ENCODE measurements around the gene SH3TC2.
A peak's percentile ranks its signal among the peaks of the same experiment; 100 is the strongest.
"Not testable (repeated sequence)": the region's sequence is repeated elsewhere in the genome, so short reads cannot be mapped to it uniquely, and the experiment has no call there.

The SH3TC2 gene

DNA sequence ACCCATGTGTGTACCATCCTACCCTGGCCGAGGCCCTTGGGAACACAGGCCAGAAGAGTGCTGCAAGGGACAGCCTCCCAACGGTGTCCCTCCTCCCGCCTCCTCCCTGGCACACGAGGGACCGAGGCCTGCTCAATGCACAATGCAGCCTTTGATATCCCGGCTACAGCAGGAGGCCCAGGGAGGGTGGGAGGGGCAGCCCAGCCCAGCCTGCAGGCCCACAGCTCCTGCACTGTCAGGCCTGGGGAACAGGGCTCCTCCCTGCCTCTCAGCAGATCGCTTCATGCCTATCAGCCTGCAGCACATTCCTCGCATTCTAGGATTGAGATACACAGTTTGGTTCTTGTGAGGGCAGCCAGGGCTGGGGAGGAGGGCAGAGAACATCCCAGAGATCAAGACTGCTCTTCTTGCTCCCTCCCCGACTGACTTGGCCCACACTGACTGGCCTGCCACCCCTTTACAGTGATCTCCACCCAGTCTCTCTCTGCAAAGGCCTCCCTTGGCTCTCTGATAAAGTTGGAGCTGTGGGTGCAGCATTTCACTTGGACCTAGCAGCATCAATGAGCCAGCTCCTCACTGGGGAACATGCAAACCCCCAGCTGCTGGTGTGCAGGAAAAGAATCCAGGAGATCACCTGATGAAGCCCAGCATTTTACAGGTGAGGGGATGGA, at the start of gene SH3TC2:
Gene SH3TC2 (minus strand): TSS at position 46 of the 671 bp plus-strand sequence. CDS start 40 bp downstream, at position 6.
- no peak for FAIRE-seq

DNA sequence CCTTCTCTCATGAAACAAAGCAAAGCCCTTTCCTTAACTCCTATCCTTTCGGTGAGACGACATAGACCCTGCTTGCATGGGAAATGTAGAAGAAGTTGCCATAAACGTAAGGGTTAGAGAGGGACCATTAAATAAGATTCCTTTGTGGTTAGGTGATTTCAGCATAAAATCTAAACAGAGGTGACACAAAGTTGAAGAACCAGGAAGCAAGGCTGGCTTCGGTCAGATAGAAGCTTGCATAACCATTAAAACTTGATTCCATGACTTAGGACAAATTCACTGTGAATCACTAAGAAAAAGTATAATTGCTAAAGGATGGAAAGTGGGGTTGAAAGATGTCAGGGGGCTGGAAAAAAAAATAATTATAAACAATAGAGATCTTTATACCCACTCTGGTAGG, 47.5 kb upstream of the SH3TC2 start:
- FAIRE-seq (no peak), DNase-seq (ENCODE audit: extremely low spot score, insufficient read length, low read depth) (no peak)

More for the DNA sequence above, at the start of gene SH3TC2:
- DNase-seq (ENCODE audit: extremely low spot score, insufficient read length, low read depth) = no peak

DNA sequence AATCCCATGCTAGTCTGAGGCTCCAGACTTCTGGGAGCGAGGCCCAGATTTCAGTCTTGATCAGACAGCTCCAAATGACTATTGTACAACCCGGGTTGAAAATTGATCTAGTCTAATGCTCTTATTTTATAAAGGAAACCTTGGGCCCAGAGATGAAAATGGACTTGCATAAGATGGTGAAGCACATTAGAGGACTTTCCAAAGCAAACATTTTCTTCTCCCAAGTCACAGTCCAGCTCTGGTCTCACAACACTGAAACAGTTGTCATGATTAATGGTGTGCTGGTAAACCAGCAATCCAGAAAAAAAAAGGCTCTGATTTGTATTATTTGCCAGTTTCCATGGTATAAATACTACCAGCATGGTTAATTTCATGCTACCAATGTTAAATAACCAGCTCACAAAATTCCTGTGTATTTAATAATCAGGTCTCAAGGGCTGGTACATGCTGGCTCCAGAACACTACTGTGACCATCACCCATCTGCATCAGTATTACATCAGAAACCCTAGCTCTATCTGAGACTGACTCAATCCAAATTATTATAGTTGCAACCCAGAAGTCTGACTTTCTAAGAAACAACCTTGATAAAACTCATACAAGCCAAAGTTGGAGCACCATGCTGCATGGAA, 45.9 kb upstream of the SH3TC2 start:
- DNase-seq (ENCODE audit: extremely low spot score, insufficient read length, low read depth) (no peak), FAIRE-seq (no peak)

DNA sequence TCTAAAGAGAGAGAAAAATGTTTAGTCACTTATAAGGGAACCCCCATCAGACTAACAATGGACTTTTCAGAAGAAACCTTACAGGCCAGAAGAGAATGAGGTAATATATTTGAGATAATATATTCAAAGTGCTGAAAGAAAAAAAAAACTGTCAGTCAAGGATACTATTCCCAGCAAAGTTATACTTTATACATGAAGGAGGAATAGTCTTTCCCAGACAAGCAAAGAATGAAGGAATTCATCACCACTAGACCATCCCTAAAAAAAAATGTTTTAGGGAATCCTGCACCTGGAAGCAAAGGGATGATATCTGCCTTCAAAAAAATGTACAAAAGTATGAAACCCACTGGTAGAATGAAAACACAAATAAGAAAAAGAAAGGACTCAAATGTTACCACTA, 37.5 kb upstream of the SH3TC2 start:
- no peak for FAIRE-seq
- no peak for DNase-seq (ENCODE audit: extremely low spot score, insufficient read length, low read depth)

DNA sequence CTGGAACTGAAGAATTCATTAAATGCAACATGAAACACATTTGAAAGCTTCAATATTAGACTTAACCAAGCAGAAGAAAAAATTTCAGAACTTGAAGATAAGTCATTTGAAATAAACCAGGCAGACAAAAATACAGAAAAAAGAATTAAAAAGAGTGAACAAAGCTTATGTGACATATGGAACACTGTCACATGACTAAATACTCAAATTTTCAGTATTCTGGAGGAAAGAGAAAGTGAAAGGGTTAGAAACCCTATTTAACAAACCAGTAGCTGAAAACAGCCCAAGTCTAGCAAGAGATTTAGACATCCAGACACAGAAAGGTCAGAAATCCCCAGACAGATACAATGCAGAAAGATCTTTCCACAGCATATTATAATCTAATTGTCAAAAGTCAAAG, 37.1 kb upstream of the SH3TC2 start:
- DNase-seq (ENCODE audit: extremely low spot score, insufficient read length, low read depth) (no peak), FAIRE-seq (no peak)

DNA sequence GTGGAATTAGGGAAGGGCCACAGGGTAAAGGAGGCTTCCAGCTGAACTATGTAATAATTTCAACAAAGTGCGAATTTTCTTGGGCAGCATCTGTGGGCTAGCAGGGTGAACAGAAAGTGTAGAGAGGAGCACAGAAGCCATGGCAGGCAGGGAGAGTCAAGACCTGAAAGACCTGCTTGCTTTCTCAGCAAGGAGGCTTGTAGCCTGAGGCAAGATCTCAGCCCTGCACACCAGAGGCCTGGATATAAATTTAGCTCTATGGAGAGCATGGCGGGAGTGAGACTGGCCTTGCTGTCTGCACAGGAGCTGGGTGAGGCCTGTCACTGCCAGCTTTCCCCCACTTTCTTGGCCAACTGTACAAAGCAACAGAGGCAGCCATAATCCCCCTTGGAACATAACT, 32.1 kb upstream of the SH3TC2 start:
- no peak for FAIRE-seq
- DNase-seq (ENCODE audit: extremely low spot score, insufficient read length, low read depth) = no peak

DNA sequence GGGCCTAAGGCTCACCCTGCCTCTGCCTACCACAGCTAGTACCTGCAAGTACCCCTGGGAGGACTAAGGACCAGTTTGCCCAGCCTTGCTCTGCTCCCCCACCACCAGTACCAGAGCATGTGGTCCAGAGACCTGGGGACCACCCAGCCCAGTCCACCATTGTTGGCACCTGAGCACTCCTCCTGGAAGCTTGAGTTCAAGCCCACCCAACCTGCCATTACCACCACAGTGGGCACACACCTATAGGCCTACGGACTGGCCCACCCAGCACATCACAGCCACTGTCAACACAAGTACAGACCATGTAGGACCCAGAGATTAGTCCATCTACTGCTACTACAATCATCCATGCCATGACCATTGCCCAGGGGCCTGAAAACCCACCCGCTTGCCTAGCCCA, 30.8 kb upstream of the SH3TC2 start:
- FAIRE-seq = no peak
- no peak for DNase-seq (ENCODE audit: extremely low spot score, insufficient read length, low read depth)

DNA sequence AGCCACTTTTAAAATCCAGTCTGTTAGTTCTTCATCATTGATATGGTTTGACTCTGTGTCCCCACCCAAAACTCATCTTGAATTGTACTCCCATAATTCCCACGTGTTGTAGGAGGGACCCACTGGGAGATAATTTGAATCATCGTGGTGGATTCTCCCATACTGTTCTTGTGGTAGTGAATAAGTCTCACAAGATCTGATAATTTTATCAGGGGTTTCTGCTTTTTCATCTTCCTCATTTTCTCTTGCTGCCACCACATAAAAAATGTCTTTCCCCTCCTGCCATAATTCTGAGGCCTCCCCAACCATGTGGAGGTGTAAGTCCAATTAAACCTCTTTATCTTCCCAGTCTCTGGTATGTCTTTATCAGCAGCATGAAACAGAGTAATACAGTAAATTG, 26.9 kb upstream of the SH3TC2 start:
- FAIRE-seq (no peak), DNase-seq (ENCODE audit: extremely low spot score, insufficient read length, low read depth) (no peak)

DNA sequence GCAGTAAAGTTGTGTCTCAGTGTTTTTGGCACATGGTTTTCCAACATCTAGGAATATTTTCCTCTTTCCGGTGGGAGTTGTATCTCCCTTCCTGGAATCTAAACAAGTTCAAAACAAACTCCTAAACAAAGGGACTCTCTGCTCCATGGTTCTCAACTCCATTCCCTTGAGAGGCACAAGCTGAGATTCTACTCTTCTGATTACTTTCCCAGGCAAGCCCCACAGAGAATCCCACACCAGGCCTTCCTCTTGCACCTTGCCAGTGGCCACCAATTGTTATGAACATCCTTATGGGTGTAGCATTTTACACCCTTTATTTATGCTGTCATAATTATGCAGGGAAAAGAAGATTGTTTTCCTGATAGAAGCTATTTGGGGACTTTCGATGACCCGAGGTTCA, 25.8 kb upstream of the SH3TC2 start:
- DNase-seq (ENCODE audit: extremely low spot score, insufficient read length, low read depth) = no peak
- FAIRE-seq = no peak

DNA sequence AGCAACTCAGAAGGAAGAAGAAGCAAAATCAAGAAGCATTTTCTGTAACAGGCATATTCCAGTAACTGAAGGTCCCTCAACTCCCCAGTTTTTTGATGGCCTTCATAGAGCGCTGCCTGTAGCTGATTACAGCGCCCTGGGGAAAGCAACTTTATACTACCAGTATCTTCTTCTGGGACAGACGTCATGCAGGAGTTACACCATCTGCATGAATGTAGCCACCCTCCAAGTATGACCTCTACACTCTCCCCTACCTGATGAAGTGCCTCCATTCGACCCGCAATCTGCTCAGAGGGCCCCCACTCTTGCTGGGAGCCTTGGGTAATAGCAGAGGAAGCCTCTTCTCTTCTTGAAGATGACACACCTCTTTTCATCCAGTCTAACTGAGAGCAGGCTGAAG, 21.0 kb upstream of the SH3TC2 start:
- no peak for DNase-seq (ENCODE audit: extremely low spot score, insufficient read length, low read depth)
- no peak for FAIRE-seq

DNA sequence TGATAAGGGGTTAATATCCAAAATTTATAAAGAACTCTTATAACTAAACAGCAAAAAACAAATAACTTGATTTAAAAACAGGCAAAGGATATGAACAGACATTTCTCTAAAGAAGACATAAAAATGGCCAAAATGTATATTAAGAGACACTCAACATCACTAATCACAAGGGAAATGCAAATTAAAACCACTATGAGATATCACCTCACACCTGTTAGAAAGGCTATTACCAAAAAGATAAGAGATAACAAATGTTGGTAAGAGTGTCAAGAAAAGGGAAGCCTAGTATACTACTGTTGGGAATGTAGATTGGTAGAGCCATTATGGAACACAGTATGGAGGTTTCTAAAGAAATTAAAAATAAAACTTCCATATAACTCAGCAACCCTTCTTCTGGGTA, 19.4 kb upstream of the SH3TC2 start:
- peak; percentile 53 for FAIRE-seq
- no peak for DNase-seq (ENCODE audit: extremely low spot score, insufficient read length, low read depth)

DNA sequence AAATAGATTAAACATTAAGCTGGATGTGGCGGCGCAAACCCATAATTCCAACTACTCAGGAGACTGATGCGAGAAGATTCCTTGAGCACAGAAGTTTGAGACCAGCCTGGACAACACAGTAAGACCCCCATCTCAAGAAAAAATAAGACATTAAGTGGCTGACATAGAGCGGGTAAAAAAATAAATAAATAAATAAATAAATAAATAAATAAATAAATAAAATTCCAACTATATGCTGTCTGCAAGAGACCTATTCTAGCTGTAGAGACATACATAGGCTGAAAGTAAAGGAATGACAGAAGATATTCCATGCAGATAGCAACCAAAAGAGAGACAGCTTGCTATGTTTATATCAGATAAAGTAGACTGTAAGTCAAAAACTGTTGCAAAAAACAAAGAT, 17.4 kb upstream of the SH3TC2 start:
- DNase-seq (ENCODE audit: extremely low spot score, insufficient read length, low read depth) = no peak
- no peak for FAIRE-seq

DNA sequence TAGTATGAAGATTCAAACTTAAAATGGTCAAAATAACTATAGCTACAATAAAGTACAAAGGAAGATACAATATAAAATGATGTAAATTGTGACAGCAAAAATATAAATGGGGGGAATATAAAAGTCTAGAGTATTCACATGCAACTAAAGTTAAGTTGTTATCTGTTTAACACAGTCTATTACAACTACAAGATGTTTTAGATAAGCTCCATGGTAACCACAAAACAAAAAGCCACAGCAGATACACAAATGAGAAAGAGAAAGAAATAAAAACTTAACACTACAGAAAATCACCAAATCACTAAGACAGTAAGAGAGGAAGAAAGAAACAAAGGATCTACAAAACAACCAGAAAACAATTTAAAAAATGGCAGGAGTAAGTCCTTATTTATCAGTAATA, 17.0 kb upstream of the SH3TC2 start:
- FAIRE-seq (no peak), DNase-seq (ENCODE audit: extremely low spot score, insufficient read length, low read depth) (no peak)

DNA sequence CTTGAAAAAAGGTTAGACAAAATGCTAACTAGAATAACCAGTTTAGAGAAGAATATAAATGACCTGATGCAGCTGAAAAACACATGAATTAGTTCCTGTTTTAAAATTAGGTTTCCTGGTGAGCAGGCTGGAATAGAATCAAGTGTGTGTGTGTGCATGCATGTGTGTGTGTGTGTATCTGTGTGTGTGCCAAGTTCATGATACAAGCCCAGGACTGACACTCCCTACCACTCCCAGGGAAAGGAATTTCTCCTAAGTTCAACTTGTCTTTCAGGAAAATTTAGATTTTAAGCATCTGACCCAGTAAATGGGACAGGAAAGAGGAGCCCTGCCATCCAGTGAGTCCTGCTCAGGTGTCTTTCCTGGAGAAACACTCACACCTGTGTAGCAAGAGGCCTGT, 11.2 kb upstream of the SH3TC2 start:
- not testable (repeated sequence) for FAIRE-seq; DNase-seq (ENCODE audit: extremely low spot score, insufficient read length, low read depth)

DNA sequence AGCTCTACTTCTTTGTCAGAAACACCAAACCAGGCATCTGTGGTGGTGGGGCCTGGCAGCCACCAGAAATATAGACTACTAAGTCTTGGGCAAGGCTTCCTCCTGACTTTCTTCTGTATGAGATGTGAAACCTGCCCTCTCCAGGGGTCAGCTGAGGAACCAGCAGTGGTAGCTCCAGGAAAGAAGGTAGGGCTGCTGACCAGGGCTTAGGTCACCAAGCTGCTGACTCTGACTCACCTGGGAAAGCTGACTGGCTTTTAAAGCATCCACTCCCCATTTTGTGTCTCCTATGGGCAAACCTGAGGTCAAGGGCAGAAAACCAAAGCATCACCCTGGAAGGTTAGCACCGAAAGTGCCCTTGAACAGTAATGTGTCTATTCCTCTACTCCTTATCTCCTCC, 10.4 kb upstream of the SH3TC2 start:
- DNase-seq (ENCODE audit: extremely low spot score, insufficient read length, low read depth) (no peak), FAIRE-seq (no peak)

DNA sequence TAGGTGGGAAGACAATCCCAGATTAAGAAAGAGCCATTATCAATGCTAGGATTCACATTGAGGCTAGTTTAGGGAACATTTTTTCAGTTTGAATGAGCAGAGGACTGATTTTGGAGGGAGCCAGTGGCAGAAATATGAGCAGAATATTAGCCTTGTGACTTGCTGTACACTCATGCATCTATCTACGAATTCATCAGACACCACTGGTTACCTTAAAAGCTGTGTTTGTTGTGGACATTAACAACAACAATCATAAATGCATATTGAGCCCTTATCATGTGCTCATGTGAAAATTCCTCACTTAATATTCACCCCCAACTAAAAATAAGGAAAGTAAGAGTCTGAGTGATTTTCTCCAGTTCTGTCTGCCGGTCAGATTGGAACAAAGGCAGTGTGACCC, 9.9 kb upstream of the SH3TC2 start:
- no peak for FAIRE-seq

DNA sequence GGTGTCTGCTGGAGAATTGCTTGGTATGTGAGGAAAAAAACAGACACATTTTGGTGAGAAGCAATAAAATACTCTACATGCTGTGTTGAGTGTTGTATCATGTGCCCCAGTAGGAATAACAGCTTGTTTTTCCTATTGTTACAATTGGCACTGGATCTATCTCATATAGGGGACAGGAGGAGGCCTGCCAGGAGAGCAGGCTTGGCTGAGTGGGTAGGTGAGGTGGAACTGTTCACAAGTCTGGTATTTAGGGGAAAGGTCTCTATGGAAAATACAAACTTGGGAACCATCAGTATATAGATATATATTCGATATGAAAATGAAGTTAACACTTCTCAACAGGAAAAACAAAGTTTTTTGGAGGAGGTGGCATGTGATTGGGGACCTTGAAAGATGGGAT, 9.5 kb upstream of the SH3TC2 start:
- FAIRE-seq (no peak), DNase-seq (ENCODE audit: extremely low spot score, insufficient read length, low read depth) (no peak)

More for the DNA sequence above, 9.9 kb upstream of the SH3TC2 start:
- no peak for DNase-seq (ENCODE audit: extremely low spot score, insufficient read length, low read depth)

DNA sequence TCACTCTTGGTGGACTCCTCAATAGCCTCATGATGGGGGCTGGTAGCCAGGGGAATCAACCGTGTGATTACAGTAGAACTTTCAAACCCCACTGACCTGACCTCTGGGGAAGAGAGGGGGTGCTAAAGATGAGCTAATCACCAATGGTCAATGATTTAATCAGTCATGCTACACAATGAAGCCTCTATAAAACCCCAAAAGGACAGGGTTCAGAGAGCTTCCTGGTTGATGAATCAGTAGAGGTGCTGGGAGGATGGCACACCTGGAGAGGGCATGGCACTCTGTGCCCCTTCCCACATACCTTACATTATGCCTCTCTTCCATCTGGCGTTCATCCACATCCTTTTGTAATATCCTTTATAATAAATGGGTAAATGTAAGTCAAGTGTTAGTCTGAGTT, 8.9 kb upstream of the SH3TC2 start:
- no peak for FAIRE-seq

DNA sequence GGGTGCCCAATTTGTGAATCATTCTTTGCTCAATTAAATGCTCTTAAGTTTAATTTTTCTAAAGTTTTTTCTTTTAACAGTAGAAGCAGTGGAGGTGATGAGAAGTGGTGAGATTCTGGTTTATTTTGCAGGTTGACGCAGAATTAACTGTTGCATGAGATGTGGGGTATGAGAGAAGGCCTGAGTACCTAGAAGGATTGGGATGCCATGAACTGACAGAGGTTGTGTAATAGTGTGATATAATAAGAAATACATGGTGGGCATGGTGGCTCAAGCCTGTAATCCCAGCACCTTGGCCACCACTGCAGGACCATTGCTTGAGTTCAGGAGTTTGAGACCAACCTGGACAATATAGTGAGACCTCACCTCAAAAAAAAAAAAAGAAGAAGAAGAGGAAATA, 8.4 kb upstream of the SH3TC2 start:
- DNase-seq (ENCODE audit: extremely low spot score, insufficient read length, low read depth) = no peak
- FAIRE-seq = no peak

More for the DNA sequence above, 8.9 kb upstream of the SH3TC2 start:
- DNase-seq (ENCODE audit: extremely low spot score, insufficient read length, low read depth) = no peak

DNA sequence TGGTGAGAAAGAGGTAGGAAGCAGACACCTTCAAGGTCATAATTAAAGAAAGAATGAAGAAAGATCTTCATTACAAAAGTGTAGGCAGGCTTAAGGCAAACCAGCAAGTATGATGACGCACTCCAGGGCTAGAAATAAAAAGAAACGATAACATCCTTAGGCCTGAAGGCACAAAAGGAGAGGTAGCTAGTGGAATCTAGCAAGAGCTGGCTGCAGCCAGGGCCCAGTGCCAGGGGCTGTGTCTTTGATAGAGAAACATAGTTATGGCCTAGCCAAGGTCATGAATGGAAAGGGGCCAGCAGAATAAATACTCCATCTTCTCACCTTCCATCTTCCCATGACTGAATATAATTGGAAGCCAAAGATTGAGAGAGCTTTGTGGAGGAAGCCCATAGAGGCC, 6.8 kb upstream of the SH3TC2 start:
- DNase-seq (ENCODE audit: extremely low spot score, insufficient read length, low read depth) (no peak), FAIRE-seq (no peak)

DNA sequence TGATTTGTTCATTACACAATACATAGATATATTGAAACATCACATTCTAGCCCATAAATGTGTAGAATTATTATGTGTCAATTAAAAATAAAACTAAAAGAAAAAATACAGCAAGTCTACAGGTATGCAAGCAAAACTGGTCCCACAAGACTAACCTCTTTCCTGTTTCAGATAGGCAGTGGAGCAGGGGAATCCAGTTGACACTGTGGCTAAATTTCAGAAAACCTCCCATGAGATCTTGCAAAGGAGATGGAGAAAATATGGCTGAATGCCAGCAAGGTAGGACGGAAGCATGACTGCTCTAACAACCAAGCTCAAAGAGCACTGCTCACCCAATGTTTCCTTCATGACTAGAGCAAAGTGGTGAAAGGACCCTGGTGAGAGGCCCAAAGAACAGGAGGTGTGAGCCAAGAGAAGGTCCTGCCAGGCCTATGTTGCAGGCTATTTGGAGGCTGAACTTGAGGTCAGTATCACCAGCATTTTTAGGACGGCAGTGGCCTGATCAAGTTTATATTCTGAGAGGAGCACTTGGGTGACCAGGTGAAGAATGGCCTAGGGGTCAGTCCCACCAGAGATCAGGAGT, 1.1 kb upstream of the SH3TC2 start:
- no peak for FAIRE-seq

More for the DNA sequence above, 1.1 kb upstream of the SH3TC2 start:
- DNase-seq (ENCODE audit: extremely low spot score, insufficient read length, low read depth) = no peak

Data from GM18507 (cell line).